Breast epithelium (tissue), 3 donors: ENCODE results near the gene COL25A1.

Experiments
- CTCF ChIP-seq, 3 donors: fragments of 450-650 bp; IDR thresholded peaks; one replicate each; pipeline ENCODE4 v1.5.1; 2016 to 2017; ENCODE audit warnings: antibody characterized with exemption in 3 of 3, mild to moderate bottlenecking in 3 of 3, moderate library complexity in 3 of 3
- POLR2A ChIP-seq: fragments of 450-650 bp; IDR thresholded peaks from one replicate; pipeline ENCODE4 v1.6.1; 2016; ENCODE audit warnings: antibody characterized with exemption, mild to moderate bottlenecking, moderate library complexity
- POLR2AphosphoS5 ChIP-seq, 3 donors: sonication (generic); formaldehyde crosslinking; IDR thresholded peaks; one replicate each; pipeline ENCODE4 v1.6.1; 2017; ENCODE audit warnings: antibody characterized with exemption in 3 of 3

- no peak for TF ChIP-seq CTCF (IDR thresholded peaks at IDR 0.05)
- TF ChIP-seq POLR2AphosphoS5 (IDR thresholded peaks at IDR 0.05), result no peak
- no peak for TF ChIP-seq POLR2A
Observed at GRCh38 chr4:108794136-108794535, 508.3 kb downstream of the COL25A1 start.
